ENCODE data around the gene ZNF491.
"Not testable (repeated sequence)": the region's sequence is repeated elsewhere in the genome, so short reads cannot be mapped to it uniquely, and the experiment has no call there.

ZNF491 gene

DNA sequence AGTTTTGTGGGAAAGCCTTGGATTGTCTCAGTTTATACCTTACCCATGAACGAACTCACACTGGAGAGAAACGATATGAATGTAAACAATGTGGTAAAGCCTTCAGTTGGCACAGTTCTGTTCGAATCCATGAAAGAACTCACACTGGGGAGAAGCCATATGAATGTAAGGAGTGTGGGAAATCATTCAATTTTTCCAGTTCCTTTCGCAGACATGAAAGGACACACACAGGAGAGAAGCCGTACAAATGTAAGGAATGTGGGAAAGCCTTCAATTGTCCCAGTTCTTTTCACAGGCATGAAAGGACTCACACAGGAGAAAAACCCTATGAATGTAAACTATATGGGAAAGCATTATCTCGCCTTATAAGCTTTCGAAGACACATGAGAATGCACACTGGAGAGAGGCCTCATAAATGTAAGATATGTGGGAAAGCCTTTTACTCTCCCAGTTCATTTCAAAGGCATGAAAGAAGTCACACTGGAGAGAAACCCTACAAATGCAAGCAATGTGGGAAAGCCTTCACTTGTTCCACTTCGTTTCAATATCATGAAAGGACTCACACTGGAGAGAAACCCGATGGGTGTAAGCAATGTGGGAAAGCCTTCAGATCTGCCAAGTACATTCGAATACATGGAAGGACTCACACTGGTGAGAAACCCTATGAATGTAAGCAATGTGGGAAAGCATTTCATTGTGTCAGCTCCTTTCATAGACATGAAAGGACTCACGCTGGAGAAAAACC lies 8.2 kb downstream of the ZNF491 start:
- in situ Hi-C loops (cut with HindIII; ENCODE audit: low sequenced_read_pairs) = no loop called here

DNA sequence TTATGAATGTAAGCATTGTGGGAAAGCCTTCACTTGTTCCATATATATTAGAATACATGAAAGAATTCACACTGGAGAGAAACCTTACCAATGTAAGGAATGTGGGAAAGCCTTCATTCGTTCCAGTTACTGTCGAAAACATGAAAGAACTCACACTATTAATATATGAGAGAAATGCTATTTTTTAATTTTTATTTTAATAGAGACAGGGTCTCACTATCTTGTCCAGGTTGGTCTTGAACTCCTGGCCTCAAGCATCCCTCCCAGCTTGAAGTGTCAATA lies 8.7 kb downstream of the ZNF491 start:
- in situ Hi-C loops (cut with HindIII; ENCODE audit: low sequenced_read_pairs) = no loop called here

GRCh38 chr19:11813703-11814028 lies 15.3 kb downstream of the ZNF491 start:
- in situ Hi-C loops (cut with HindIII; ENCODE audit: low sequenced_read_pairs) = no loop called here

GRCh38 chr19:11814029-11814699 lies 15.8 kb downstream of the ZNF491 start, which contains the start of gene ZNF440:
ZNF440 (plus strand) TSS chr19:11814273; CDS start chr19:11814448, 175 bp downstream.
- in situ Hi-C loops (cut with HindIII; ENCODE audit: low sequenced_read_pairs) = no loop called here

DNA sequence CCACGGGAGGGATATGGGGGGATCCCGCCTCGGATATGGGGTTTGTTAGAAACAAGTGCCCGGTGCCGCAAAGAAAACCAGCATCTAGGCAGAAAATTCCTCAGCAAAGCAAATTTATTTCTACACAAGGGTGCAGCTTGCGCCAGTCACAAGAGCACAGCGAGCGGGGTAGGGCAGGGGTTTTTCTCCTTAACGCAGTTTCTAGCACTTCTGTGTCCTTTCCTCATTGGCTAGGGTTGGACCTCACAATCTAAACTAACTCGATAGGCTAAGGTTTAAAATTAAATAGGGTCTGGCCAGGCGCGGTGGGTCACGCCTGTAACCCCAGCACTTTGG lies 16.3 kb downstream of the ZNF491 start:
- in situ Hi-C loops (cut with HindIII; ENCODE audit: low sequenced_read_pairs) = no loop called here

DNA sequence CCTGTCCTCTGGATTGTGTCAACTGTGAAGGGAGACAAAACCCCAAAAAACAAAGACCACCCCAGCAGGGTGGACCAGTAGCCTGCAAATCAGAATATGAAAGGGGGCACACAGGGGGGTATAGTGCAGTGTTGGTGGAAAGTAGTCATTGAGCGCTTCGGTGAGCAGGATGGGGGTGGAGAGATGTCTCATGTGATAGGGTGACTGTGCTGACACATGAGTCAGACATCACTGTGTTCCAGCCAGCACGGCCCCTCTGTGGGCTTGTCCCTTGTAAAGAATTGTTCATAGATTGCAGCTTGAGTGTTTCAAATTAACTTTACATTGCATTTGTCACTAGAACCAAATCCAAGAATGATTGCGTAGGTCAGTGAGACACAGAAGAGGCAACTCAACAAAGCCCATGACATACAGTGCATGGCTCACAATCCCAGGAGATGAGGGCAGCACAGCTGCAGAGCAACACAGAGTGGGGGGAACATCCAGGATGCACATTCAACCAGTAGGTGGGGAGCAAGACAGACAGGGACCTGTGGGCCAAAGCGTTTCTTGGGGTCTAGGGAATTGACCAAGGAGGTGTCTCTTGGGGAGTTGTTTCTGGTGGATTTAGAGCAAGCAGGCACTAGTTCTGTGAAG lies 23.3 kb downstream of the ZNF491 start:
- in situ Hi-C loops (cut with HindIII; ENCODE audit: low sequenced_read_pairs) = no loop called here

GRCh38 chr19:11828957-11829876 lies 30.9 kb downstream of the ZNF491 start:
- in situ Hi-C loops (cut with HindIII; ENCODE audit: low sequenced_read_pairs) = not testable (repeated sequence)

DNA sequence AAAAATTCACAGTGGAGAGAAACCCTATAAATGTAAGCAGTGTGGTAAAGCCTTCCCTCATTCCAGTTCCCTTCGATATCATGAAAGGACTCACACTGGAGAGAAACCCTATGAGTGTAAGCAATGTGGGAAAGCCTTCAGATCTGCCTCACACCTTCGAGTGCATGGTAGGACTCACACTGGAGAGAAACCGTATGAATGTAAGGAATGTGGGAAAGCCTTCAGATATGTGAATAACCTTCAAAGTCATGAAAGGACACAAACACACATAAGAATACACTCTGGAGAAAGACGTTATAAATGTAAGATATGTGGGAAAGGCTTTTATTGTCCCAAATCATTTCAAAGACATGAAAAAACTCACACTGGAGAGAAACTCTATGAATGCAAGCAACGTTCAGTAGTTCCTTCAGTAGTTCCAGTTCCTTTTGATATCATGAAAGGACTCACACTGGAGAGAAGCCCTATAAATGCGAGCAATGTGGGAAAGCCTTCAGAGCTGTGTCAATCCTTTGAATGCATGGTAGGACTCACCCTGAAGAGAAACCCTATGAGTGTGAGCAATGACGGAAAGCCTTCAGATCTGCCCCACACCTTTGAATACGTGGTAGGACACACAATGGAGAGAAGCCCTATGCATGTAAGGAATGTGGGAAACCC lies 34.1 kb downstream of the ZNF491 start:
- in situ Hi-C loops (cut with HindIII; ENCODE audit: low sequenced_read_pairs) = no loop called here

GRCh38 chr19:11833541-11833940 lies 35.2 kb downstream of the ZNF491 start:
- in situ Hi-C loops (cut with HindIII; ENCODE audit: low sequenced_read_pairs) = no loop called here

- in situ Hi-C loops (cut with HindIII; ENCODE audit: low sequenced_read_pairs) = not testable (repeated sequence)
Measured at GRCh38 chr19:11835626-11836066, 37.3 kb downstream of the ZNF491 start.

DNA sequence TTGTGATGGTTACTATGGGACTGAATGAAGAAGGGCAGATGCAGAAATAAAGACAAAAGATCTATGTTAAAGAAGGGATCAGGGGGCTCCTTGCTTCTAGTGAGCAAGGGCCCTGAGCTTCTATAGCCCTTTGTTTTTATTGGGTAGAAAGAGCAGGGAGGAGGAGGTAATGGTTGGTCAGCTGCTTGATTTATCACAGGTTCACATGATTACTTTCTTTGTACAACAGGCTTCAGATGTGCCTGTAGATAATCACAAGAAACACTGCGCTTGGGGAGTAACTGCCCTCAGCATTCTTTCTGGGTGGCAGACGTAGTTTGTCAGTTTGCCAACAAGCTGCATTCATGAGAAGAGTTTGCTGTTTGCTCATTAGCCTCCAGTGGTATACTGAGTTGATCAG lies 45.4 kb downstream of the ZNF491 start:
- in situ Hi-C loops (cut with HindIII; ENCODE audit: low sequenced_read_pairs) = no loop called here

DNA sequence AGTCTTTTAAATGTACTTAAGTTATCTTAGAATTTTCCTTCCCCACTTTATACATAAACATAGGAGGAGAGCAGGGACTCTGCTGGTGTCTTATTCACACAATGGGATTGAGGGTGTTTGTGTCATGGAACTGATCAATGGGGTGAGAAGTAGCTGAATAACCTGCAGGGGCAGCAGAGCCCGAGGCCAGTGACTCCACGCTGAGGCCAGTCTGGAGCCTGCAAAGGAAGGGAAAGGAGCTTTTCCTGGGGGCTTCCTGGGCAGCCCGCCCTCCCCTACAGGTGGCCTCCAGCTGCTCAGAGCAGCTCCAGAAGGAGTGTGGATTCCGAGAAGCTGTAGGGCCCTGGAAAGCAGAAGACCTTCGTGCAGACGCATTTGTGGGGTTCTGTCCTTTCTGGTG lies 49.3 kb downstream of the ZNF491 start:
- in situ Hi-C loops (cut with HindIII; ENCODE audit: low sequenced_read_pairs) = not testable (repeated sequence)

GRCh38 chr19:11848200-11848593 lies 49.9 kb downstream of the ZNF491 start:
- in situ Hi-C loops (cut with HindIII; ENCODE audit: low sequenced_read_pairs) = no loop called here

DNA sequence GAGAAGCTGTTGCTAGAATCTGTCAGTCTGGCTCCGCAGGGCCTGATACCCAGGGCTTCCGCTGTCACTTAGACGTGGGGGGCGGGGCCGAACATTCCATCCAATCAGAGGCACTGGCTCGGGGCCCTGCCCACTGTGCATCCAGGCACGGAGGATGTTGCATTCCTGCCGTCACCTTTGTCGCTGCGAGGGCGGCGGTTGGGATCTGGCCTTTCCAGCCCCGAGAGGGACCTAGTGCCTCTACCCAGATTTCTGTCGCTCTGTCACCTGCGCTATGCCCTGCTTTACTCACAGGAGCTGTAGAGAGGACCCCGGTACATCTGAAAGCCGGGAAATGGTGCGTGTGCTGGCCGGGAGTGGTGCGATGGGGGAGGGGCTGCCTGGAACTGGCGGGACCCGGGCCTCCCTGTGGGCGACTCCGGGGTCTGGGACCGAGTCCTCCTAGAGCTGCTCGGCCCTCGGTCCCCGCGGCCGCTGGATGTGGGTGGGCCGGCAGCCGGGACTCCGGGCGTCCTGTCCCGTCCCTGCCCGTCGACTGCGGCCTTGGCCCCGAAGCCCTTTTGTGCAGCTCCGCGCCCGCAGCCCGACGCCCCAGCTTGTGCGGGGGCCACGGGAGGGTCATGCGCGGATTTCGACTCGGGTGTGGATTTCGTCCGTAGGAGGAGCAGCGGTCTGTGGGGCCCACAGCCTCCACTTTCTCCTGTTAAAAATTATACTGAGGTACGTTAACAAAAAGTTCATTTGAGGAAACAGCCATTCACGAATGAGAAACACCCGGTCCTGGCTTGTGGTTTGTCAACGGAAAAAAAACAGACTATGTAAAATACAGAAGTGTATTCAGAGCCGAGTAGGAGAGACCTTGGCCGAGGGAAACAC lies 50.5 kb downstream of the ZNF491 start, which contains the start of gene ZNF439:
Gene ZNF439, plus strand, starts transcription at position 133 of the 876 bp plus-strand sequence. Its CDS starts 142 bp downstream, at position 275.
- in situ Hi-C loops (cut with HindIII; ENCODE audit: low sequenced_read_pairs) = no loop called here

- in situ Hi-C loops (cut with HindIII; ENCODE audit: low sequenced_read_pairs) = not testable (repeated sequence)
Measured at GRCh38 chr19:11850289-11850688, 52.0 kb downstream of the ZNF491 start.

- in situ Hi-C loops (cut with HindIII; ENCODE audit: low sequenced_read_pairs) = no loop called here
Measured at GRCh38 chr19:11853358-11853757, 55.0 kb downstream of the ZNF491 start.

DNA sequence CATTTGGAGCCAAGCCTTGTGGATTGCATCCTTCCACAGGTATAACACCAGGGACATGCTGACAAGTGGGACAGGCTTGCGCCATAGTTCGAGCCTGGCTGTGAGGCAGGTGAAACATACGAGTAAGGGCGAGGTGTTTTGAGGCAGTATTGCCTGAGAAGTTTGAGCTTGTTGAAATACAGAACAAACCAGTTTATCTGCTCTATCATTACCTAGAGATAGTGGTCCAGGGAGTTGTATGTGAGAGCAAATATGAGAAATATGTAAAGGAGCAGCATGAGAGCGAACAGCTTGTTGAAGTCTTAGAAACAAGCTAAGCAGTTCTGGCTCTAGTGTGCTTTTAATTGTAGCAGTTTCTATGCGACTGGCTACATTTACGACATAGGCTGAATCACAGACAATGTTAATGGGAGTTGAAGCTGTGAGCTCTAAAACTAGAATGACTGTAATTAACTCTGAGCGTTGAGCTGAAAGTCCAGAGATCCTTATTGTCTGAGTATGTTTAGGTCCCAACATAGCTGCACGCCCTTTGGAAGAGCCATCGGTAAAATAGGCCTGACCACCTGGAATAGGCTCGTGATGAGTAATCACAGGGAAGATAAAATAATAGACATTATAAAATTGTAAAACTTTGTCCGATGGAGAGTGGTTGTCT lies 58.4 kb downstream of the ZNF491 start:
- in situ Hi-C loops (cut with HindIII; ENCODE audit: low sequenced_read_pairs) = no loop called here
